K562 (cell line): Measurements from ENCODE around the gene INHBE. TPM values are rescaled to one million over a fixed set of nuclear protein-coding genes. Genes with fewer than 3 reads are reported as not detected.

Experiments used
- ATF1 ChIP-seq, 2 experiments: fragments of 450-650 bp in 1 of 2; IDR thresholded peaks; 2 replicates each; pipeline ENCODE4 v1.6.1; 2016; ENCODE audit warnings: missing compliant biosample characterization in 1 of 2, missing genetic modification characterization in 1 of 2
- CBFA2T3 ChIP-seq: fragments of 450-650 bp; IDR thresholded peaks from 2 replicates; pipeline ENCODE4 v1.6.1; 2017
- DPF2 ChIP-seq: fragments of 450-650 bp; IDR thresholded peaks from 2 replicates; pipeline ENCODE4 v1.6.1; 2016
- EWSR1 ChIP-seq: fragments of 450-650 bp; IDR thresholded peaks from 2 replicates; pipeline ENCODE4 v1.6.1; 2018; ENCODE audit warnings: borderline replicate concordance, mild to moderate bottlenecking, low read depth, moderate library complexity; ENCODE audit not compliant: partially characterized antibody
- KLF13 ChIP-seq: fragments of 450-650 bp; IDR thresholded peaks from 2 replicates; pipeline ENCODE4 v1.6.1; 2016; ENCODE audit warnings: missing genetic modification characterization, low read depth, mild to moderate bottlenecking, missing compliant biosample characterization, moderate library complexity, borderline replicate concordance
- NRF1 ChIP-seq, 2 experiments: fragments of 450-650 bp; IDR thresholded peaks in 1 of 2; conservative IDR thresholded peaks in 1 of 2; 2 replicates each; pipeline ENCODE4 v1.6.1; 2014; ENCODE audit warnings: mild to moderate bottlenecking in 2 of 2
- PATZ1 ChIP-seq: fragments of 250-450 bp; sonication (Bioruptor Pico); IDR thresholded peaks from 2 replicates; pipeline ENCODE4 v1.5.0; 2020; ENCODE audit warnings: mild to moderate bottlenecking, borderline replicate concordance
- POLR2AphosphoS5 ChIP-seq: IDR thresholded peaks from 2 replicates; pipeline ENCODE4 v1.6.1; 2011; ENCODE audit warnings: mild to moderate bottlenecking, low read depth, low read length, moderate library complexity; ENCODE audit not compliant: control insufficient read depth, insufficient read depth
- RBM25 ChIP-seq: fragments of 200-400 bp; formaldehyde crosslinking; IDR thresholded peaks from 2 replicates; pipeline ENCODE4 v1.6.1; 2018; ENCODE audit warnings: low read length, low read depth, moderate library complexity; ENCODE audit not compliant: severe bottlenecking
- RFX7 ChIP-seq: fragments of 250-450 bp; sonication (Bioruptor Pico); IDR thresholded peaks from 2 replicates; pipeline ENCODE4 v1.5.1; 2021; ENCODE audit warnings: mild to moderate bottlenecking
- SAP30 ChIP-seq: fragments of 200-600 bp; sonication (generic); IDR thresholded peaks from 2 replicates; pipeline ENCODE4 v1.6.1; 2012; ENCODE audit warnings: borderline replicate concordance, low read depth, mild to moderate bottlenecking, moderate library complexity, low read length, control low read depth, inconsistent platforms; ENCODE audit not compliant: insufficient read depth, poor library complexity, severe bottlenecking
- SMARCE1 ChIP-seq: fragments of 450-650 bp; IDR thresholded peaks from 2 replicates; pipeline ENCODE4 v1.7.1; 2016; ENCODE audit warnings: mild to moderate bottlenecking
- SP2 ChIP-seq: IDR thresholded peaks from 2 replicates; pipeline ENCODE4 v1.6.1; 2011; ENCODE audit warnings: mild to moderate bottlenecking, low read depth, low read length, moderate library complexity; ENCODE audit not compliant: poor library complexity, severe bottlenecking; ENCODE audit errors: extremely low read depth
- TCFL5 ChIP-seq: fragments of 250-450 bp; sonication (Bioruptor Pico); conservative IDR thresholded peaks from 2 replicates; pipeline ENCODE4 v1.6.1; 2021; ENCODE audit warnings: mild to moderate bottlenecking, moderate library complexity, matching md5 sums
- XRCC4 ChIP-seq: IDR thresholded peaks from one replicate; pipeline ENCODE4 v1.6.1; 2011; ENCODE audit not compliant: insufficient read depth, insufficient read length; ENCODE audit errors: extremely low read depth
- ZEB2 ChIP-seq: fragments of 450-650 bp; IDR thresholded peaks from 2 replicates; pipeline ENCODE4 v1.6.1; 2016
- ZNF197 ChIP-seq: fragments of 200-800 bp; sonication (Bioruptor generic); IDR thresholded peaks from 2 replicates; pipeline ENCODE4 v1.6.1; 2016; ENCODE audit warnings: low read depth, missing genetic modification characterization, missing compliant biosample characterization
- ZNF212 ChIP-seq: fragments of 450-650 bp; formaldehyde crosslinking; IDR thresholded peaks from 2 replicates; pipeline ENCODE4 v1.4.0; 2020; ENCODE audit warnings: mild to moderate bottlenecking
- ZNF316 ChIP-seq: fragments of 450-650 bp; IDR thresholded peaks from 2 replicates; pipeline ENCODE4 v1.6.1; 2016
- ZNF551 ChIP-seq: fragments of 250-450 bp; sonication (Bioruptor Pico); IDR thresholded peaks from 2 replicates; pipeline ENCODE4 v1.5.0; 2021; ENCODE audit warnings: mild to moderate bottlenecking, moderate library complexity
- ZNF589 ChIP-seq: fragments of 200-800 bp; sonication (Bioruptor generic); IDR thresholded peaks from 2 replicates; pipeline ENCODE4 v1.6.1; 2016; ENCODE audit warnings: low read depth, missing genetic modification characterization, missing compliant biosample characterization
- ZNF668 ChIP-seq: fragments of 250-450 bp; sonication (Bioruptor Pico); IDR thresholded peaks from 2 replicates; pipeline ENCODE4 v1.8.0; 2022; ENCODE audit warnings: mild to moderate bottlenecking, inconsistent platforms
- polyA plus RNA-seq, 8 experiments: library from polyadenylated mRNA; depleted of rRNA in 4 of 8; stranded (reverse) in 5 of 8; unstranded in 3 of 8; fragments of >200 nt; fragmentation: Nextera tagmentation in 2 of 8; fragmentation: Illumina TruSeq in 1 of 8; extraction: Ambion mirVana in 2 of 8; extraction: Trizol in 1 of 8; gene quantifications; 2 replicates each; pipeline versions ENCODE4 v1.2.1 to v1.2.3, GENCODE V29; 2011 to 2014; ENCODE audit warnings: inconsistent platforms in 1 of 8, missing spikeins in 1 of 8
- total RNA-seq, 7 experiments: library from RNA; depleted of rRNA in 6 of 7; stranded (reverse); fragments of >200 nt in 6 of 7; fragmentation: Illumina TruSeq in 2 of 7; extraction: Trizol in 2 of 7; gene quantifications; 2 replicates each; pipeline versions ENCODE4 v1.2.1 to v1.2.3, GENCODE V29; 2011 to 2021; ENCODE audit warnings: low replicate concordance in 1 of 7
- TF ChIP-seq, protein P1 (sequence below): sonication (generic); formaldehyde crosslinking; IDR thresholded peaks from 2 replicates; pipeline ENCODE4 v1.8.1; 2023; ENCODE audit warnings: mild to moderate bottlenecking, missing genetic modification reagents, moderate library complexity
- TF ChIP-seq, protein P2 (sequence below): sonication (generic); formaldehyde crosslinking; IDR thresholded peaks from 2 replicates; pipeline ENCODE4 v1.8.1; 2022; ENCODE audit warnings: missing genetic modification reagents
- TF ChIP-seq, protein P3 (sequence below): fragments of 450-650 bp; IDR thresholded peaks from 2 replicates; pipeline ENCODE4 v1.6.1; 2016; ENCODE audit warnings: low read depth, mild to moderate bottlenecking, moderate library complexity

The INHBE gene
- total and polyA plus RNA-seq, 9 of the 15 experiments (the other 6 are each of a cell fraction or from before 2014, with no cell fraction given): 0.94 to 9.9 (median 7.3) TPM

DNA sequence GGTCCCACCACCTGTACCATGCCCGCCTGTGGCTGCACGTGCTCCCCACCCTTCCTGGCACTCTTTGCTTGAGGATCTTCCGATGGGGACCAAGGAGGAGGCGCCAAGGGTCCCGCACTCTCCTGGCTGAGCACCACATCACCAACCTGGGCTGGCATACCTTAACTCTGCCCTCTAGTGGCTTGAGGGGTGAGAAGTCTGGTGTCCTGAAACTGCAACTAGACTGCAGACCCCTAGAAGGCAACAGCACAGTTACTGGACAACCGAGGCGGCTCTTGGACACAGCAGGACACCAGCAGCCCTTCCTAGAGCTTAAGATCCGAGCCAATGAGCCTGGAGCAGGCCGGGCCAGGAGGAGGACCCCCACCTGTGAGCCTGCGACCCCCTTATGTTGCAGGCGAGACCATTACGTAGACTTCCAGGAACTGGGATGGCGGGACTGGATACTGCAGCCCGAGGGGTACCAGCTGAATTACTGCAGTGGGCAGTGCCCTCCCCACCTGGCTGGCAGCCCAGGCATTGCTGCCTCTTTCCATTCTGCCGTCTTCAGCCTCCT, 1.1 kb downstream of the INHBE start (continued):
- TF ChIP-seq, protein P1, sequence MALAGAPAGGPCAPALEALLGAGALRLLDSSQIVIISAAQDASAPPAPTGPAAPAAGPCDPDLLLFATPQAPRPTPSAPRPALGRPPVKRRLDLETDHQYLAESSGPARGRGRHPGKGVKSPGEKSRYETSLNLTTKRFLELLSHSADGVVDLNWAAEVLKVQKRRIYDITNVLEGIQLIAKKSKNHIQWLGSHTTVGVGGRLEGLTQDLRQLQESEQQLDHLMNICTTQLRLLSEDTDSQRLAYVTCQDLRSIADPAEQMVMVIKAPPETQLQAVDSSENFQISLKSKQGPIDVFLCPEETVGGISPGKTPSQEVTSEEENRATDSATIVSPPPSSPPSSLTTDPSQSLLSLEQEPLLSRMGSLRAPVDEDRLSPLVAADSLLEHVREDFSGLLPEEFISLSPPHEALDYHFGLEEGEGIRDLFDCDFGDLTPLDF (CRISPR knock-in tag): no peak
- TF ChIP-seq KLF13 (tag) (no peak), POLR2AphosphoS5 (no peak), ZNF197 (CRISPR knock-in tag) (no peak), RFX7 (CRISPR knock-in tag) (no peak), SP2 (no peak), ZEB2 (peak; percentile 79; the same call in 1 of the 2 replicates), ZNF316 (no peak), RBM25 (no peak), PATZ1 (no peak), ZNF212 (CRISPR knock-in tag) (no peak), TCFL5 (CRISPR knock-in tag) (no peak), DPF2 (no peak; the same call in 1 of the 2 replicates), CBFA2T3 (no peak), XRCC4 (no peak), ZNF589 (CRISPR knock-in tag) (no peak), ZNF668 (CRISPR knock-in tag) (no peak), SAP30 (no peak), EWSR1 (no peak), ZNF551 (CRISPR knock-in tag) (no peak), ATF1 (CRISPR knock-in tag; IDR thresholded peaks at IDR 0.05) (no peak), ATF1 (tag; IDR thresholded peaks at IDR 0.05) (no peak), SMARCE1 (no peak; the same call in 1 of the 2 replicates), NRF1 (conservative IDR thresholded peaks at IDR 0.05 in 1 of 2, IDR thresholded peaks at IDR 0.05 in 1 of 2) (no peak; a peak in 1 of 4 replicates)
- TF ChIP-seq, protein P2, sequence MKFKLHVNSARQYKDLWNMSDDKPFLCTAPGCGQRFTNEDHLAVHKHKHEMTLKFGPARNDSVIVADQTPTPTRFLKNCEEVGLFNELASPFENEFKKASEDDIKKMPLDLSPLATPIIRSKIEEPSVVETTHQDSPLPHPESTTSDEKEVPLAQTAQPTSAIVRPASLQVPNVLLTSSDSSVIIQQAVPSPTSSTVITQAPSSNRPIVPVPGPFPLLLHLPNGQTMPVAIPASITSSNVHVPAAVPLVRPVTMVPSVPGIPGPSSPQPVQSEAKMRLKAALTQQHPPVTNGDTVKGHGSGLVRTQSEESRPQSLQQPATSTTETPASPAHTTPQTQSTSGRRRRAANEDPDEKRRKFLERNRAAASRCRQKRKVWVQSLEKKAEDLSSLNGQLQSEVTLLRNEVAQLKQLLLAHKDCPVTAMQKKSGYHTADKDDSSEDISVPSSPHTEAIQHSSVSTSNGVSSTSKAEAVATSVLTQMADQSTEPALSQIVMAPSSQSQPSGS: no peak
- TF ChIP-seq, protein P3, sequence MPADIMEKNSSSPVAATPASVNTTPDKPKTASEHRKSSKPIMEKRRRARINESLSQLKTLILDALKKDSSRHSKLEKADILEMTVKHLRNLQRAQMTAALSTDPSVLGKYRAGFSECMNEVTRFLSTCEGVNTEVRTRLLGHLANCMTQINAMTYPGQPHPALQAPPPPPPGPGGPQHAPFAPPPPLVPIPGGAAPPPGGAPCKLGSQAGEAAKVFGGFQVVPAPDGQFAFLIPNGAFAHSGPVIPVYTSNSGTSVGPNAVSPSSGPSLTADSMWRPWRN: no peak
